HG03108 (cell line): ENCODE data around the gene NXF3.
"Not testable (repeated sequence)": the region's sequence is repeated elsewhere in the genome, so short reads cannot be mapped to it uniquely, and the experiment has no call there.

ENCODE experiments used
- ATAC-seq: cut with Tn5 transposase; IDR thresholded peaks from one replicate; pipeline ENCODE4 v1.9.1; 2021; ENCODE audit warnings: moderate library complexity; ENCODE audit not compliant: unreplicated experiment

The NXF3 gene

DNA sequence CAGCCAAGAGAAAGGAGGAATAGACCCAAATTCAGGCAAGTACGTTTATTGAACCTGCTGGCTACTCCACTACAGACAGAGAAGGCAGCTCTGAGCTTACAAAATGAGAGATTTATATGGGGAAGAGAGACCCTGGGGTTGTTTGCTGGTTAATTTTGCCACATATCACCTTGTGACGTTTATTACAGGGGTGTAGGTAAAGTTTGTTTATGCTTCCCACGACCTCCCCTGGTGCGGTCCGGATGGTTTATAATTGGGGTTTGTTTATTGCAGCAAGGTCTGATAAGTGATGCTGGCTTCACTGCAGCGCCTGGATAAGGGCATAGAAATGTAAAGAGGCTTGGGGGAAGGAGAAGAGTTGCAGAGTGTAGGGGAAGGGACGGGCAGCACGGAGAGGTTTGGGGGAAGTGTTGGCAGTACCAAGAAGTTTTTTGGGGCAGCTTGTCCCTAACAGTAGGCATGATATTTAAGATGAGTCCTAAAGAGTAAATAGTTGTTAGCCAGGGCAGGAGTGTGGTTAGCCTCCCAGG is 41.6 kb downstream of the NXF3 start:
- no peak for ATAC-seq

DNA sequence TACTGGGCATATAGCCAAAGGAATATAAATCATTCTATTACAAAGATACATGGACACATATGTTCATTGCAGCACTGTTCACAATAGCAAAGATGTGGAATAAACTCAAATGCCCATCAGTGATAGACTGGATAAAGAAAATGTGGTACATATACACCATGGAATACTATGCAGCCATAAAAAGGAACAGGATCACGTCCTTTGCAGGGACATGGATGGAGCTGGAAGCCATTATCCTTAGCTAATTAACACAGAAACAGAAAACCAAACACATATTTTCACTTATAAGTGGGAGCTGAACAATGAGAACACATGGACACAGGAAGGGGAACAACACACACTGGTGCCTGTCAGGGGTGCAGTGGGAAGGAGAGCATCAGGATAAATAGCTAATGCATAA is 59.6 kb downstream of the NXF3 start:
- not testable (repeated sequence) for ATAC-seq
